Smooth muscle cell (in vitro differentiated cells): ENCODE data around the gene PYGO1. TPM values are rescaled to one million over a fixed set of nuclear protein-coding genes. Genes with fewer than 3 reads are reported as not detected.
"Not testable (repeated sequence)": the region's sequence is repeated elsewhere in the genome, so short reads cannot be mapped to it uniquely, and the experiment has no call there.

Source experiments
- DNase-seq: peaks from one replicate; lab custom pipeline; 2025; ENCODE audit not compliant: unreplicated experiment; lab: John Stamatoyannopoulos, UW
- H2AFZ ChIP-seq: fragments of 200-600 bp; sonication (generic); 2 replicates; pipeline ENCODE4 v1.6.0; 2016; ENCODE audit warnings: antibody characterized with exemption, low read depth, mild to moderate bottlenecking
- H3F3A ChIP-seq: fragments of 200-600 bp; sonication (generic); 2 replicates; pipeline ENCODE4 v1.6.0; 2017; ENCODE audit warnings: antibody characterized with exemption, low read depth
- H3K27ac ChIP-seq: fragments of 200-600 bp; sonication (generic); 2 replicates; pipeline ENCODE4 v1.5.1; 2016; ENCODE audit warnings: low read depth, mild to moderate bottlenecking
- H3K27me3 ChIP-seq: fragments of 200-600 bp; sonication (generic); 2 replicates; pipeline ENCODE4 v1.6.1; 2016; ENCODE audit warnings: low read depth, mild to moderate bottlenecking
- H3K36me3 ChIP-seq: fragments of 200-600 bp; sonication (generic); 2 replicates; pipeline ENCODE4 v1.5.1; 2016; ENCODE audit warnings: low read depth
- H3K4me1 ChIP-seq: fragments of 200-600 bp; sonication (generic); 2 replicates; pipeline ENCODE4 v1.5.1; 2016; ENCODE audit warnings: low read depth
- H3K4me2 ChIP-seq: fragments of 200-600 bp; sonication (generic); 2 replicates; pipeline ENCODE4 v1.6.0; 2016; ENCODE audit warnings: mild to moderate bottlenecking
- H3K4me3 ChIP-seq: fragments of 200-600 bp; sonication (generic); 2 replicates; pipeline ENCODE4 v1.5.1; 2016; ENCODE audit warnings: mild to moderate bottlenecking
- H3K79me2 ChIP-seq: fragments of 200-600 bp; sonication (generic); 2 replicates; pipeline ENCODE4 v1.6.0; 2016; ENCODE audit warnings: low read depth, mild to moderate bottlenecking
- H3K9ac ChIP-seq: fragments of 200-600 bp; sonication (generic); 2 replicates; pipeline ENCODE4 v1.6.0; 2016; ENCODE audit warnings: low read depth
- H3K9me3 ChIP-seq: fragments of 200-600 bp; sonication (generic); replicated peaks from 2 replicates; pipeline ENCODE4 v1.5.1; 2016; ENCODE audit warnings: low read depth
- H4K20me1 ChIP-seq: fragments of 200-600 bp; sonication (generic); 2 replicates; pipeline ENCODE4 v1.6.0; 2016; ENCODE audit warnings: low read depth
- WGBS: methylation state at CpG from one replicate; pipeline ENCODE4 v1.1.7; 2016; ENCODE audit warnings: low lambda C conversion rate; 5-methylcytosine and 5-hydroxymethylcytosine counted together
- polyA plus RNA-seq: library from polyadenylated mRNA; unstranded; fragments of >200 nt; fragmentation: Nextera tagmentation; extraction: Ambion mirVana; gene quantifications from 2 replicates; pipeline ENCODE4 v1.2.1, GENCODE V29; 2016
- total RNA-seq: library from RNA; depleted of rRNA; stranded (reverse); fragments of >200 nt; gene quantifications from 2 replicates; pipeline ENCODE4 v1.2.3, GENCODE V29; 2014
- TF ChIP-seq, protein P1 (sequence below): fragments of 200-600 bp; sonication (generic); IDR thresholded peaks from 2 replicates; pipeline ENCODE4 v1.5.1; 2017; ENCODE audit warnings: borderline replicate concordance, mild to moderate bottlenecking, antibody characterized with exemption; ENCODE audit not compliant: insufficient read depth, poor library complexity, severe bottlenecking

PYGO1 gene
- total and polyA plus RNA-seq, 2 experiments from 2014 or later: 3.6 to 16.0 TPM

DNA sequence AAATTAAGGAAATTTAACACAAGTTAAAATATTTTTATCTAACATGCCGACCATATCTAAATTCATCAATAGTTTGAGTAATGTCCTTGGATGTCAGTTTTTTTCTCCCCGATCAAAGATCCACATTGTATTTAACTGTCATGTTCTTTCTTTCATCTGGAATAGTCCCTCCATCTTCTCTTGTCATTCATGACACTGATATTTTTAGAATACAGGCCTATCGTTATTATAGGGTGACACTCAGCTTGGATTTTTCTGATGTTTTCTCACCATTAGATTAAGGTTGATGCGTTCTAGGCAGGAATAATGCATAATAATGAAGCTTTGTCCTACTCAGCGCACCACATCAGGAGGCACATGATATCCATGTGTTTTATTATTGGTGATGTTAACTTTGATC is 13.2 kb upstream of the PYGO1 start:
- Histone ChIP-seq H4K20me1 (no peaks in the 10 kb centered on the region), H3K9me3 (no peaks in the 10 kb centered on the region), H3K4me1 (no peaks in the 10 kb centered on the region), H3K4me2 (no peak overlapping the region), H3K4me3 (no peak overlapping the region), H3F3A (no peaks in the 10 kb centered on the region), H3K9ac (no peak overlapping the region), H3K27ac (no peak overlapping the region), H2AFZ (no peak overlapping the region), H3K36me3 (no peaks in the 10 kb centered on the region), H3K79me2 (no peaks in the 10 kb centered on the region), H3K27me3 (no peaks in the 10 kb centered on the region)
- no peak for DNase-seq
- WGBS: 95% methylated on average over 5 of the region's 5 CpGs
- TF ChIP-seq, protein P1, sequence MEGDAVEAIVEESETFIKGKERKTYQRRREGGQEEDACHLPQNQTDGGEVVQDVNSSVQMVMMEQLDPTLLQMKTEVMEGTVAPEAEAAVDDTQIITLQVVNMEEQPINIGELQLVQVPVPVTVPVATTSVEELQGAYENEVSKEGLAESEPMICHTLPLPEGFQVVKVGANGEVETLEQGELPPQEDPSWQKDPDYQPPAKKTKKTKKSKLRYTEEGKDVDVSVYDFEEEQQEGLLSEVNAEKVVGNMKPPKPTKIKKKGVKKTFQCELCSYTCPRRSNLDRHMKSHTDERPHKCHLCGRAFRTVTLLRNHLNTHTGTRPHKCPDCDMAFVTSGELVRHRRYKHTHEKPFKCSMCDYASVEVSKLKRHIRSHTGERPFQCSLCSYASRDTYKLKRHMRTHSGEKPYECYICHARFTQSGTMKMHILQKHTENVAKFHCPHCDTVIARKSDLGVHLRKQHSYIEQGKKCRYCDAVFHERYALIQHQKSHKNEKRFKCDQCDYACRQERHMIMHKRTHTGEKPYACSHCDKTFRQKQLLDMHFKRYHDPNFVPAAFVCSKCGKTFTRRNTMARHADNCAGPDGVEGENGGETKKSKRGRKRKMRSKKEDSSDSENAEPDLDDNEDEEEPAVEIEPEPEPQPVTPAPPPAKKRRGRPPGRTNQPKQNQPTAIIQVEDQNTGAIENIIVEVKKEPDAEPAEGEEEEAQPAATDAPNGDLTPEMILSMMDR: no peak

DNA sequence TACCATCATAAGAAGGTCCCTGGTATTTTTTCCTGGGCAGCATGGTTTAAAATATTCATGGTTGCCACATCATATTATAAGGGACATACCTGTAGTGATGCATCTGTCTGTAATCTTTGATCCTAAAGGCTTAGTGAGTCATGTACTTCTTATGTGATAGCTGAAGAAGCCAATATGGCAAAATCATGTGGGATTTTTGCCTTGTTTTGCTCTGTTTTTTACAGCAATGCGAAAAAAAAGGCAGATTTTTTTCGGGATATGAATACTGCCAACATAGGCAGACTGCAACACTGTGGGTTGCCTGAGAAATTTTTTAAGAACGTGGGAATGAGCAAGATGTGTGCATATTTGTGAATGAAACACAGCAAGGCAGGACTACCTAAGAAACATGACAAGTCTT is 11.3 kb upstream of the PYGO1 start:
- no peaks in the 10 kb centered on the region for H3K36me3 ChIP-seq
- H3K4me2 ChIP-seq: no peak overlapping the region
- no peak overlapping the region for H3K27ac ChIP-seq
- no peak overlapping the region for H3K9ac ChIP-seq
- H3K27me3 ChIP-seq: no peaks in the 10 kb centered on the region
- TF ChIP-seq, protein P1: no peak
- H3K79me2 ChIP-seq: no peaks in the 10 kb centered on the region
- no peak for DNase-seq
- no peaks in the 10 kb centered on the region for H3F3A ChIP-seq
- no peaks in the 10 kb centered on the region for H3K4me1 ChIP-seq
- H2AFZ ChIP-seq: no peak overlapping the region
- 90% methylated on average over 3 of the region's 3 CpGs for WGBS
- no peak overlapping the region for H3K4me3 ChIP-seq
- no peaks in the 10 kb centered on the region for H4K20me1 ChIP-seq
- H3K9me3 ChIP-seq: no peaks in the 10 kb centered on the region

DNA sequence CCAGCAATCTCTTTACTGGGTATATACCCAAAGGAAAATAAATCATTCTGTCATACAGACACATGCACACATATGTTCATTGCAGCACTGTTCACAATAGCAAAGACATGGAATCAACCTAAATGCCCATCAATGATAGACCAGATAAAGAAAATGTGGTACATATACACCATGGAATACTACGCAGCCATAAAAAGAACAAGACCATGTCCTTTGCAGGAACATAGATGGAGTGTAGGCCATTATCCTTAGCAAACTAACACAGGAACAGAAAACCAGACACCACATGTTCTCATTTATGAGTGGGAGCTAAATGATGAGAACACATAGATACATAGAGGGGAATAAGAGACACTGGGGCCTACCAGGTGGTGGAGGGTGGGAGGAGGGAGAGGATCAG is 4.9 kb upstream of the PYGO1 start:
- H3K36me3 ChIP-seq, H3K4me3 ChIP-seq, DNase-seq, H2AFZ ChIP-seq, H4K20me1 ChIP-seq, H3K9ac ChIP-seq, H3K79me2 ChIP-seq, H3K9me3 ChIP-seq, H3K4me2 ChIP-seq, H3K27ac ChIP-seq, H3K27me3 ChIP-seq, H3K4me1 ChIP-seq: not testable (repeated sequence)
- WGBS: 97% methylated on average over 1 of the region's 1 CpG
- peaks cover 10% of the 10 kb centered on the region for H3F3A ChIP-seq

DNA sequence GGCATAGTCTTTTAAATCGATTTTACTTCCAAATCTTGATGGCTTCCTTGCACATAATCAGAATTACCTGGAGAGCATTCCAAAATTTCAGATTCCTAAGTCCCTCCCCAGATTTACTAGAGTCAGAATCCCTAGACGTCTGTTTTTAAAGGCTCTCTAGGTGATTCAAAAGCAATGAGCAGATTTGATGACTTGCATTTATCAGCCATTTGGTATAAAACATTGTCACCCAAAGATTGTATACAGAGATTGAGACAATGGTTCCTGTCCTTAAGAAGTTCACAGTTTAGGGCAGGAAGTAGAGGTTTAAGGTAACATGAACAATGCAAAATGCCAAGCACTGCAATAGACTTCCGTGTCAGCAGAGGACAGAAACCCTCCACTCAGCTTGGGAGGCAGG is 2.6 kb upstream of the PYGO1 start:
- H3K79me2 ChIP-seq: peaks cover 12% of the 10 kb centered on the region
- no peaks in the 10 kb centered on the region for H3K27me3 ChIP-seq
- no peak overlapping the region for H2AFZ ChIP-seq
- H3K4me3 ChIP-seq: no peak overlapping the region
- H3F3A ChIP-seq: peaks cover 10% of the 10 kb centered on the region
- no peak overlapping the region for H3K4me2 ChIP-seq
- H3K36me3 ChIP-seq: no peaks in the 10 kb centered on the region
- TF ChIP-seq, protein P1: no peak
- H4K20me1 ChIP-seq: peaks cover 11% of the 10 kb centered on the region
- H3K9ac ChIP-seq: no peak overlapping the region
- H3K27ac ChIP-seq: no peak overlapping the region
- 82% methylated on average over 3 of the region's 3 CpGs for WGBS
- DNase-seq: no peak
- no peaks in the 10 kb centered on the region for H3K9me3 ChIP-seq
- H3K4me1 ChIP-seq: peaks cover 5% of the 10 kb centered on the region
